Ovary (tissue), 9 donors: ENCODE measurements around the gene GNG2. TPM values are rescaled to one million over a fixed set of nuclear protein-coding genes. Genes with fewer than 3 reads are reported as not detected.

Experiments used
- DNase-seq, 5 donors: peaks; one replicate each; pipeline ENCODE4 v3.0.0-alpha.2; 2019 to 2020
- H3K27ac ChIP-seq, 2 donors: fragments of 200-600 bp; one replicate each; pipeline versions ENCODE4 v1.5.1 to v1.8.0; 2019 to 2022
- H3K27me3 ChIP-seq: fragments of 200-600 bp; one replicate; pipeline ENCODE4 v1.8.0; 2022
- H3K36me3 ChIP-seq: fragments of 200-600 bp; sonication (generic); one replicate; pipeline ENCODE4 v1.5.1; 2019
- H3K4me1 ChIP-seq: one replicate; pipeline ENCODE4 v1.8.1; 2013; ENCODE audit warnings: mild to moderate bottlenecking, moderate library complexity; ENCODE audit not compliant: insufficient read depth
- H3K4me3 ChIP-seq: fragments of 200-600 bp; sonication (generic); one replicate; pipeline ENCODE4 v1.5.1; 2017
- H3K9me3 ChIP-seq, 2 donors: fragments of 200-600 bp in 1 of 2; sonication (generic) in 1 of 2; one replicate each; pipeline versions ENCODE4 v1.5.1 to v1.8.1; 2013 to 2019; ENCODE audit warnings: mild to moderate bottlenecking in 1 of 2, moderate library complexity in 1 of 2
- EP300 ChIP-seq: sonication (generic); formaldehyde crosslinking; IDR thresholded peaks from one replicate; pipeline ENCODE4 v1.6.1; 2017; ENCODE audit warnings: antibody characterized with exemption
- POLR2A ChIP-seq: fragments of 450-650 bp; IDR thresholded peaks from one replicate; pipeline ENCODE4 v1.6.1; 2017; ENCODE audit warnings: antibody characterized with exemption, mild to moderate bottlenecking, moderate library complexity
- WGBS, 3 donors: extraction: QIAGEN DNeasy Blood & Tissue Kit in 1 of 3; methylation state at CpG; one replicate each; pipeline versions ENCODE4 v1.1.5 to v1.1.7; 2013 to 2017; 5-methylcytosine and 5-hydroxymethylcytosine counted together
- intact Hi-C, 4 donors: fragments of 100-400 bp; cut with DNase I; formaldehyde crosslinking; loops; one replicate each; pipeline versions ENCODE4 v1.11.0 to v1.15.1; 2022 to 2023
- polyA plus RNA-seq, 2 donors: library from polyadenylated mRNA; stranded (reverse); fragments of 200-250 nt in 1 of 2; fragments of 350-450 nt in 1 of 2; fragmentation: Illumina TruSeq in 1 of 2; extraction: RNeasy Lipid Tissue Mini Kit (QIAGEN cat#74804) in 1 of 2; gene quantifications; one replicate each; pipeline ENCODE4 v1.2.3, GENCODE V29; 2013 to 2014
- total RNA-seq, 7 donors: library from RNA; depleted of rRNA in 2 of 7; stranded (reverse); fragments of >200 nt in 2 of 7; fragmentation: NEBNext Ultra II Directional in 3 of 7; extraction: Animal tissue kit (Norgen Biotek cat#: 25700) in 3 of 7; gene quantifications; one replicate each; pipeline versions ENCODE4 v1.1.0 to v1.2.4, GENCODE V29; 2016 to 2023
- TF ChIP-seq, protein P1 (sequence below), 3 donors: fragments of 450-650 bp in 2 of 3; fragments of 200-600 bp in 1 of 3; IDR thresholded peaks; one replicate each; pipeline versions ENCODE4 v1.5.1 to v1.8.0; 2016 to 2022; ENCODE audit warnings: antibody characterized with exemption in 3 of 3, mild to moderate bottlenecking in 1 of 3
- donor health status: DM: no; HTN: no; CAD: no; lungs with moderate emphysema.
- donor health status: DM: no; HTN: no; CAD: no.
- donor health status: Bipolar disorder and iron deficiency.
- donor health status: DM: yes; HTN: yes; CAD: no.
- donor health status: DM: no; HTN: no; CAD: no.
- donor health status: DM: yes; HTN: yes; CAD: no.

Gene GNG2
- total and polyA plus RNA-seq, 9 donors: 9.4 to 29.4 (median 11.4) TPM

DNA sequence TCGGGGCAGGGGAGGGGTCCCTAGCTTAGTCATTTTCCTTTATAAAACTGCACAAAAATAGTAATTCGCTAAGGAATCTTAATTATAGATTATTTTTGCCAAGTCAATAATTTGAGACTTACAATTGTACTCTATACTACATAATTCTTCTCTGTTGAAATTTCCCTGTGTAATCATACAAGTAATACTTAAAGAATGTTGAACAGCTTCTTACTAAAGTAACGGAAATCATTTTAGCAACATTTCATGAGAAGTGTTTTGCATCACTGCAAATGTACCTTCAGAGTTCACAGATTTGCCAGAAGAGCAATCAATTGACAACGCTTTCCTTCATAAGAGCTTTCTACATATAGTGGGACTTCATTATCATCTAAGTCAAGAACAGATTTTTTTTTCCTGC is 7.9 kb upstream of the GNG2 start:
- TF ChIP-seq POLR2A: no peak
- TF ChIP-seq, protein P1, sequence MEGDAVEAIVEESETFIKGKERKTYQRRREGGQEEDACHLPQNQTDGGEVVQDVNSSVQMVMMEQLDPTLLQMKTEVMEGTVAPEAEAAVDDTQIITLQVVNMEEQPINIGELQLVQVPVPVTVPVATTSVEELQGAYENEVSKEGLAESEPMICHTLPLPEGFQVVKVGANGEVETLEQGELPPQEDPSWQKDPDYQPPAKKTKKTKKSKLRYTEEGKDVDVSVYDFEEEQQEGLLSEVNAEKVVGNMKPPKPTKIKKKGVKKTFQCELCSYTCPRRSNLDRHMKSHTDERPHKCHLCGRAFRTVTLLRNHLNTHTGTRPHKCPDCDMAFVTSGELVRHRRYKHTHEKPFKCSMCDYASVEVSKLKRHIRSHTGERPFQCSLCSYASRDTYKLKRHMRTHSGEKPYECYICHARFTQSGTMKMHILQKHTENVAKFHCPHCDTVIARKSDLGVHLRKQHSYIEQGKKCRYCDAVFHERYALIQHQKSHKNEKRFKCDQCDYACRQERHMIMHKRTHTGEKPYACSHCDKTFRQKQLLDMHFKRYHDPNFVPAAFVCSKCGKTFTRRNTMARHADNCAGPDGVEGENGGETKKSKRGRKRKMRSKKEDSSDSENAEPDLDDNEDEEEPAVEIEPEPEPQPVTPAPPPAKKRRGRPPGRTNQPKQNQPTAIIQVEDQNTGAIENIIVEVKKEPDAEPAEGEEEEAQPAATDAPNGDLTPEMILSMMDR (IDR thresholded peaks at IDR 0.05): no peak
- no peak for TF ChIP-seq EP300
- H3K27ac ChIP-seq: no peak overlapping the region
- H3K9me3 ChIP-seq: no peaks in the 10 kb centered on the region
- H3K27me3 ChIP-seq: no peaks in the 10 kb centered on the region
- H3K4me3 ChIP-seq: no peak overlapping the region
- H3K36me3 ChIP-seq: no peaks in the 10 kb centered on the region
- 85 to 92% (median 87%) methylated on average over 4 of the region's 4 CpGs for WGBS, 3 donors
- intact Hi-C loops: no loop called here
- H3K4me1 ChIP-seq: no peaks in the 10 kb centered on the region
- no peak for DNase-seq

GRCh38 chr14:51855234-51855633 is 5.2 kb upstream of the GNG2 start:
- Histone ChIP-seq H3K36me3 (no peaks in the 10 kb centered on the region), H3K27me3 (no peaks in the 10 kb centered on the region), H3K4me1 (peaks cover 2% of the 10 kb centered on the region), H3K27ac (no peak overlapping the region), H3K4me3 (no peak overlapping the region), H3K9me3 (no peaks in the 10 kb centered on the region)
- 30 to 70% (median 54%) methylated on average over 3 of the region's 3 CpGs for WGBS, 3 donors
- intact Hi-C loops: no loop called here
- TF ChIP-seq POLR2A (no peak), EP300 (no peak)
- TF ChIP-seq, protein P1 (IDR thresholded peaks at IDR 0.05): no peak
- DNase-seq: no peak

- H3K4me1 ChIP-seq: peaks cover 2% of the 10 kb centered on the region
- TF ChIP-seq, protein P1 (IDR thresholded peaks at IDR 0.05): no peak
- no peak for TF ChIP-seq EP300
- TF ChIP-seq POLR2A: no peak
- WGBS, 3 donors: 87 to 91% (median 87%) methylated on average over 1 of the region's 1 CpG
- intact Hi-C loops: no loop called here
- H3K4me3 ChIP-seq: no peak overlapping the region
- no peaks in the 10 kb centered on the region for H3K27me3 ChIP-seq
- H3K9me3 ChIP-seq: no peaks in the 10 kb centered on the region
- H3K27ac ChIP-seq: no peak overlapping the region
- no peak for DNase-seq
- no peaks in the 10 kb centered on the region for H3K36me3 ChIP-seq
Measured at GRCh38 chr14:51856792-51857296, 3.6 kb upstream of the GNG2 start.

- H3K4me3 ChIP-seq: no peak overlapping the region
- WGBS, 3 donors: 86 to 92% (median 89%) methylated on average over 5 of the region's 5 CpGs
- H3K27ac ChIP-seq: no peak overlapping the region
- no peak for DNase-seq
- no peaks in the 10 kb centered on the region for H3K36me3 ChIP-seq
- H3K4me1 ChIP-seq: peaks cover 6% of the 10 kb centered on the region
- H3K27me3 ChIP-seq: no peaks in the 10 kb centered on the region
- TF ChIP-seq, protein P1 (IDR thresholded peaks at IDR 0.05): no peak
- TF ChIP-seq POLR2A (no peak), EP300 (no peak)
- intact Hi-C loops: no loop called here
- H3K9me3 ChIP-seq: no peaks in the 10 kb centered on the region
Measured at GRCh38 chr14:51859131-51859530, 1.3 kb upstream of the GNG2 start.
